Breast epithelium (tissue), 4 donors: Measurements from ENCODE around the gene BMP7. TPM values are rescaled to one million over a fixed set of nuclear protein-coding genes. Genes with fewer than 3 reads are reported as not detected.

Experiments
- DNase-seq, 2 donors: peaks; one replicate each; pipeline ENCODE4 v3.0.0-alpha.2; 2019; ENCODE audit warnings: low spot score in 2 of 2
- H3K27ac ChIP-seq, 2 donors: fragments of 200-600 bp; sonication (generic) in 1 of 2; one replicate each; pipeline ENCODE4 v1.5.1; 2016 to 2019; ENCODE audit warnings: mild to moderate bottlenecking in 1 of 2
- H3K27me3 ChIP-seq, 2 donors: fragments of 200-600 bp; sonication (generic) in 1 of 2; one replicate each; pipeline versions ENCODE4 v1.5.1 to v1.6.0; 2017 to 2019; ENCODE audit warnings: control low read depth in 1 of 2, mild to moderate bottlenecking in 1 of 2
- H3K36me3 ChIP-seq: fragments of 200-600 bp; one replicate; pipeline ENCODE4 v1.5.1; 2019
- H3K4me1 ChIP-seq, 2 donors: fragments of 200-600 bp; sonication (generic); one replicate each; pipeline ENCODE4 v1.5.1; 2016 to 2019; ENCODE audit warnings: control low read depth in 1 of 2
- H3K4me3 ChIP-seq, 3 donors: fragments of 200-600 bp; sonication (generic); 1 replicate in 2 of 3; 2 replicates in 1 of 3; pipeline ENCODE4 v1.5.1; 2016 to 2019; ENCODE audit warnings: mild to moderate bottlenecking in 3 of 3, moderate library complexity in 2 of 3
- H3K9me3 ChIP-seq, 2 donors: fragments of 200-600 bp; sonication (generic) in 1 of 2; one replicate each; pipeline ENCODE4 v1.5.1; 2016 to 2019; ENCODE audit warnings: control low read depth in 1 of 2
- POLR2A ChIP-seq: fragments of 450-650 bp; IDR thresholded peaks from one replicate; pipeline ENCODE4 v1.6.1; 2016; ENCODE audit warnings: antibody characterized with exemption, mild to moderate bottlenecking, moderate library complexity
- POLR2AphosphoS5 ChIP-seq, 3 donors: sonication (generic); formaldehyde crosslinking; IDR thresholded peaks; one replicate each; pipeline ENCODE4 v1.6.1; 2017; ENCODE audit warnings: antibody characterized with exemption in 3 of 3
- intact Hi-C: fragments of 100-400 bp; cut with DNase I; formaldehyde crosslinking; loops from one replicate; pipeline ENCODE4 v1.15.1; 2023; ENCODE audit warnings: low total_unique reads
- total RNA-seq, 3 donors: library from RNA; depleted of rRNA; stranded (reverse); fragments of >200 nt; gene quantifications; one replicate each; pipeline ENCODE4 v1.1.0, GENCODE V29; 2016
- TF ChIP-seq, protein P1 (sequence below), 3 donors: fragments of 450-650 bp; IDR thresholded peaks; one replicate each; pipeline ENCODE4 v1.5.1; 2016 to 2017; ENCODE audit warnings: antibody characterized with exemption in 3 of 3, mild to moderate bottlenecking in 3 of 3, moderate library complexity in 3 of 3

Gene BMP7
- total RNA-seq, 3 donors from 2014 or later, result 1.6 to 3.8 (median 1.8) TPM

- Histone ChIP-seq H3K27ac (no peak overlapping the region), H3K36me3 (no peaks in the 10 kb centered on the region), H3K4me1 (no peaks in the 10 kb centered on the region), H3K9me3 (peaks cover 0 to 5% of the 10 kb centered on the region in 2 donors), H3K27me3 (no peaks in the 10 kb centered on the region), H3K4me3 (no peak overlapping the region)
- no peak for DNase-seq
- TF ChIP-seq, protein P1, sequence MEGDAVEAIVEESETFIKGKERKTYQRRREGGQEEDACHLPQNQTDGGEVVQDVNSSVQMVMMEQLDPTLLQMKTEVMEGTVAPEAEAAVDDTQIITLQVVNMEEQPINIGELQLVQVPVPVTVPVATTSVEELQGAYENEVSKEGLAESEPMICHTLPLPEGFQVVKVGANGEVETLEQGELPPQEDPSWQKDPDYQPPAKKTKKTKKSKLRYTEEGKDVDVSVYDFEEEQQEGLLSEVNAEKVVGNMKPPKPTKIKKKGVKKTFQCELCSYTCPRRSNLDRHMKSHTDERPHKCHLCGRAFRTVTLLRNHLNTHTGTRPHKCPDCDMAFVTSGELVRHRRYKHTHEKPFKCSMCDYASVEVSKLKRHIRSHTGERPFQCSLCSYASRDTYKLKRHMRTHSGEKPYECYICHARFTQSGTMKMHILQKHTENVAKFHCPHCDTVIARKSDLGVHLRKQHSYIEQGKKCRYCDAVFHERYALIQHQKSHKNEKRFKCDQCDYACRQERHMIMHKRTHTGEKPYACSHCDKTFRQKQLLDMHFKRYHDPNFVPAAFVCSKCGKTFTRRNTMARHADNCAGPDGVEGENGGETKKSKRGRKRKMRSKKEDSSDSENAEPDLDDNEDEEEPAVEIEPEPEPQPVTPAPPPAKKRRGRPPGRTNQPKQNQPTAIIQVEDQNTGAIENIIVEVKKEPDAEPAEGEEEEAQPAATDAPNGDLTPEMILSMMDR (IDR thresholded peaks at IDR 0.05), result no peak
- TF ChIP-seq POLR2AphosphoS5 (IDR thresholded peaks at IDR 0.05) (no peak), POLR2A (no peak)
- intact Hi-C loops, result no loop called here
These were observed 64.1 kb downstream of the BMP7 start for GRCh38 chr20:57202309-57202708.

DNA sequence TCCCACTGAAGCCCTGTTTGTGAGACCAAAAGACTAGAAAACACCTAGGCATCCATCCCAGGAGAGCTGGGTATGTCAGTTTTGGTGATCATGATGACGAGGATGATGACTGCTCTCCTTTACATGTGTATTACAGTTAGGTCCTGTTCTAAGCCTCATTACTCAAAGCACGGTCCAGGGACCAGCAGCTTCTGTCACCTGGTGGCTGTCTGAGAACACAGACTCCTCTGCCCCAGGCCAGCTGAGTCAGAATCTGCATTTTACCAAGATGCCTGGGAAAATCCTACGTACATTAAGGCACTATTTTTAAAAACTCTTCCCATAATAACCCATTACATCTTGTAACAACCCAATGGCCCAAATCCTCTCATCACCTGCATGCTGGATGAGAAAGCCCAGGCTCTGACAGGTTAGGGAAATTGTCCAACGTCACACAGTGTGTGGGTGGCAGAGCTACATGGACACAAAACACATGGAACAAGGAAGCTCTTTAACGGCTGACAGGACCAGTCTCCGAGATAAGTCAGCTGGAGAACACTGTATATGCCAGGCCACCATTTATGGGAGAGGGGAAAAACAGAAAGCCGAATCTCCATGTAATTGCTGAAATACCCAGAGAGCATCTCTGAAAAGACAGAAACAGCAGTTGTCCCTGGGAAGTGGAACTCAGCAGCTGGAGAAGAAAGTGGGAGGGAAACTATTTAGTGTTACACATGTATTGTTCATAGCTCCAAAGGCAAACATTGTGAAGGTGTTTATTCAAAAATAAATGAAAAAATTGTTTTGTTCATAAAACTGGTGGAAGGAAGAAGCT lies 65.4 kb downstream of the BMP7 start:
- H3K9me3 ChIP-seq, result no peaks in the 10 kb centered on the region
- no peaks in the 10 kb centered on the region for H3K36me3 ChIP-seq
- no peak for TF ChIP-seq POLR2AphosphoS5 (IDR thresholded peaks at IDR 0.05)
- H3K4me1 ChIP-seq, result no peaks in the 10 kb centered on the region
- H3K27ac ChIP-seq, result no peak overlapping the region
- no peaks in the 10 kb centered on the region for H3K27me3 ChIP-seq
- DNase-seq, result no peak
- H3K4me3 ChIP-seq, result no peak overlapping the region
- intact Hi-C loops, result no loop called here

DNA sequence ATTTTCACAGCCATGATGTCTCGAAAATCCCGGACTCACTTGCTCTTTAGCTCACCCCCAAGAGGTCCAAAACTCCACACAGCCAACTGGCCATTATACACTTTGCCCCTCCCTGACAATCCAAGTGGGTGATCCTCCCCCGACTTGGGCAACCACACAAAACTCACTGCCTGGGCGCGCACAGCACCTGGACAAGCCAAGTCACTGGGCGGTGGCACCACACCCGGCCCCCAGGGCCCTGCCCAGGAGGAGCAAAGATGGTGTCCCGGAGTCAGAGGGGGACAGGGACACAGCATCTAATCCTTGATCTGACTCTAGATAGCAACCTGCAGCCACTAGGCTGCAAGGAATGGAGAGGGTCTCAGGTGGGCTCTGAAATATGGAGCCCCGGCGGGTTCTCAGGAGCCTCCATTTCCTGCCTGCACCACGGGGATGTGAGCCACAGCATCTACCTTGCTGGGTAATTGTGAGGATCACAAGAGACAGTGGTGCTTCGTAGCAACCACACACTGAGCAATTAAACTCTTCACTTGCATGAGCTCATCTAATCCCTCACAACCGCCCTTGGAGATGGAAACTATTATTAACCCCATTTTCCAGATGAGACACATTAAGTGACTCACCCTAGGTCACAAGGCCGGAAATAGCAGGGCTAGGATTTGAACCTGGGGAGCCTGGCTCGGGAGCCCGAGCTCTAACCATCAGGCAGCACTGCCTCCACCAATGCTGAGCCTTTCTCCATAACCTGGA lies 66.6 kb downstream of the BMP7 start:
- intact Hi-C loops, result no loop called here
- Histone ChIP-seq H3K36me3 (no peaks in the 10 kb centered on the region), H3K4me1 (no peaks in the 10 kb centered on the region), H3K27me3 (no peaks in the 10 kb centered on the region), H3K4me3 (no peak overlapping the region), H3K9me3 (no peaks in the 10 kb centered on the region), H3K27ac (no peak overlapping the region)
- no peak for DNase-seq
- TF ChIP-seq POLR2A, result no peak
- TF ChIP-seq, protein P1 (IDR thresholded peaks at IDR 0.05), result no peak
- TF ChIP-seq POLR2AphosphoS5 (IDR thresholded peaks at IDR 0.05), result no peak

GRCh38 chr20:57198132-57199072 lies 68.0 kb downstream of the BMP7 start:
- TF ChIP-seq POLR2AphosphoS5 (IDR thresholded peaks at IDR 0.05), result no peak
- TF ChIP-seq POLR2A, result no peak
- TF ChIP-seq, protein P1 (IDR thresholded peaks at IDR 0.05), result no peak
- Histone ChIP-seq H3K4me1 (no peaks in the 10 kb centered on the region), H3K36me3 (no peaks in the 10 kb centered on the region), H3K4me3 (no peak overlapping the region), H3K9me3 (no peaks in the 10 kb centered on the region), H3K27ac (no peak overlapping the region), H3K27me3 (no peaks in the 10 kb centered on the region)
- intact Hi-C loops, result no loop called here
- no peak for DNase-seq

- H3K4me3 ChIP-seq, result no peak overlapping the region
- no peaks in the 10 kb centered on the region for H3K27me3 ChIP-seq
- H3K36me3 ChIP-seq, result no peaks in the 10 kb centered on the region
- no peaks in the 10 kb centered on the region for H3K4me1 ChIP-seq
- DNase-seq, result no peak
- H3K27ac ChIP-seq, result no peak overlapping the region
- TF ChIP-seq POLR2AphosphoS5 (IDR thresholded peaks at IDR 0.05) (no peak), POLR2A (no peak)
- TF ChIP-seq, protein P1 (IDR thresholded peaks at IDR 0.05), result no peak
- intact Hi-C loops, result no loop called here
- no peaks in the 10 kb centered on the region for H3K9me3 ChIP-seq
These were observed 68.9 kb downstream of the BMP7 start for GRCh38 chr20:57197352-57198131.
